ENCODE data around the gene NOTCH1.
"Not testable (repeated sequence)": the region's sequence is repeated elsewhere in the genome, so short reads cannot be mapped to it uniquely, and the experiment has no call there.

NOTCH1 gene

GRCh38 chr9:136584401-136584932, 38.6 kb upstream of the NOTCH1 start:
- TF ChIP-seq CTCF (IDR thresholded peaks at IDR 0.05; ENCODE audit: low read length, missing control alignments): no peak
- no peak overlapping the region for H3K4me3 ChIP-seq (replicated peaks; ENCODE audit: low read depth, low read length)
- DNase-seq (ENCODE audit: low read depth): no peak

GRCh38 chr9:136582977-136583735, 37.3 kb upstream of the NOTCH1 start:
- no peak overlapping the region for H3K4me3 ChIP-seq (replicated peaks; ENCODE audit: low read depth, low read length)

GRCh38 chr9:136581614-136582447, 36.0 kb upstream of the NOTCH1 start:
- H3K4me3 ChIP-seq (replicated peaks; ENCODE audit: low read depth, low read length): no peak overlapping the region
- no peak for TF ChIP-seq CTCF (IDR thresholded peaks at IDR 0.05; ENCODE audit: low read length, missing control alignments)
- no peak for DNase-seq (ENCODE audit: low read depth)

More at GRCh38 chr9:136582977-136583735, 37.3 kb upstream of the NOTCH1 start:
- DNase-seq (ENCODE audit: low read depth): no peak
- TF ChIP-seq CTCF (IDR thresholded peaks at IDR 0.05; ENCODE audit: low read length, missing control alignments): no peak

GRCh38 chr9:136579650-136580219, 33.9 kb upstream of the NOTCH1 start:
- not testable (repeated sequence) for DNase-seq (ENCODE audit: low read depth); H3K4me3 ChIP-seq (replicated peaks; ENCODE audit: low read depth, low read length)

- H3K4me3 ChIP-seq (replicated peaks; ENCODE audit: low read depth, low read length): no peak overlapping the region
- no peak for DNase-seq (ENCODE audit: low read depth)
- TF ChIP-seq CTCF (IDR thresholded peaks at IDR 0.05; ENCODE audit: low read length, missing control alignments): no peak
These were observed 33.2 kb upstream of the NOTCH1 start for GRCh38 chr9:136578915-136579649.

GRCh38 chr9:136578626-136578914, 32.7 kb upstream of the NOTCH1 start:
- no peak for DNase-seq (ENCODE audit: low read depth)
- no peak for TF ChIP-seq CTCF (IDR thresholded peaks at IDR 0.05; ENCODE audit: low read length, missing control alignments)
- no peak overlapping the region for H3K4me3 ChIP-seq (replicated peaks; ENCODE audit: low read depth, low read length)
